Measurements from ENCODE around the gene JOSD1. TPM values are rescaled to one million over a fixed set of nuclear protein-coding genes. Genes with fewer than 3 reads are reported as not detected.

The JOSD1 gene
- total RNA-seq, 1 donor, result 86.1 TPM

DNA sequence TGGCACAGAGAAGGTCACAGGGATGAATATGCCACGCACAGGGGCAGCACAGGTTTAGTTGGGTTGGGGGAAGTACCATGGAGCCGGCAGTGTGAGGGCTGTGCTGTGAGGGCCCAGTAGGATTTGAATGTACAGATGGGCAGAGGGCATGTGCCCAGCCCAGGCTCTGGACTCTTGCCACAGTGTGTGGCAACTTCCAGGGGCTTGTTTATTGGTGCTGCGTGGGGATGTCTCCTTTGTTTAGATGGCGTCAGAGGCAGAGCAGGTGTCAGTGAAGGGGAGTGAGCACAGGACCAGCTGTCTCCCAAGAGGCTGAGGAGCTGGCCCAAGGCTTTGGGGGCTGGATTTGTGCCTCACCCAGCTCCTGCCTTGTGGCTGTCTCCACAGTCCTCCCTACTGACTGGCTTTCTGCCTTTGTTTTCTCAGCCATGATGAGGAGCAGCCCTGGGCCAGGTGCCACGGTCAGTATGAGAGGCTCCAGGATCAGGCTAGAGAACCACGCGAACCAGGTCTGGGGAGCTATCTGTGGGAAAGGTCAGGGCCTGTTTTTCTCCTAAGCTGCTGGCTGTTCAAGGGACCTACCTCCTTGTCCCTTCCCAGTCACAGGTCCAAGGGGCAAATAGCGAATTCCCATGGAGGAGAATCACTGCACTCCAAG is 33.1 kb upstream of the JOSD1 start:
- Histone ChIP-seq H2AFZ (ENCODE audit: low read length) (no peak overlapping the region), H3K27ac (ENCODE audit: low read depth, low read length) (peak overlapping the region; percentile 30), H3K9me3 (ENCODE audit: low read depth, low read length) (no peaks in the 10 kb centered on the region), H3K36me3 (ENCODE audit: insufficient read depth, low read length) (peaks cover 74% of the 10 kb centered on the region), H3K27me3 (ENCODE audit: insufficient read depth, low read length) (no peaks in the 10 kb centered on the region), H3K4me1 (ENCODE audit: insufficient read depth, low read length) (no peaks in the 10 kb centered on the region), H3K4me3 (ENCODE audit: insufficient read depth, low read length) (no peak overlapping the region), H4K20me1 (ENCODE audit: insufficient read depth, low read length) (peaks cover 3% of the 10 kb centered on the region), H3K79me2 (ENCODE audit: insufficient read depth, low read length) (no peaks in the 10 kb centered on the region), H3K4me2 (ENCODE audit: insufficient read depth, low read length) (no peak overlapping the region)
- TF ChIP-seq, protein P1, sequence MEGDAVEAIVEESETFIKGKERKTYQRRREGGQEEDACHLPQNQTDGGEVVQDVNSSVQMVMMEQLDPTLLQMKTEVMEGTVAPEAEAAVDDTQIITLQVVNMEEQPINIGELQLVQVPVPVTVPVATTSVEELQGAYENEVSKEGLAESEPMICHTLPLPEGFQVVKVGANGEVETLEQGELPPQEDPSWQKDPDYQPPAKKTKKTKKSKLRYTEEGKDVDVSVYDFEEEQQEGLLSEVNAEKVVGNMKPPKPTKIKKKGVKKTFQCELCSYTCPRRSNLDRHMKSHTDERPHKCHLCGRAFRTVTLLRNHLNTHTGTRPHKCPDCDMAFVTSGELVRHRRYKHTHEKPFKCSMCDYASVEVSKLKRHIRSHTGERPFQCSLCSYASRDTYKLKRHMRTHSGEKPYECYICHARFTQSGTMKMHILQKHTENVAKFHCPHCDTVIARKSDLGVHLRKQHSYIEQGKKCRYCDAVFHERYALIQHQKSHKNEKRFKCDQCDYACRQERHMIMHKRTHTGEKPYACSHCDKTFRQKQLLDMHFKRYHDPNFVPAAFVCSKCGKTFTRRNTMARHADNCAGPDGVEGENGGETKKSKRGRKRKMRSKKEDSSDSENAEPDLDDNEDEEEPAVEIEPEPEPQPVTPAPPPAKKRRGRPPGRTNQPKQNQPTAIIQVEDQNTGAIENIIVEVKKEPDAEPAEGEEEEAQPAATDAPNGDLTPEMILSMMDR (IDR thresholded peaks at IDR 0.05; ENCODE audit: extremely low read depth, low read depth, low read length), result no peak
- peak; percentile 87 for DNase-seq (ENCODE audit: insufficient read length, low spot score, missing footprints)

DNA sequence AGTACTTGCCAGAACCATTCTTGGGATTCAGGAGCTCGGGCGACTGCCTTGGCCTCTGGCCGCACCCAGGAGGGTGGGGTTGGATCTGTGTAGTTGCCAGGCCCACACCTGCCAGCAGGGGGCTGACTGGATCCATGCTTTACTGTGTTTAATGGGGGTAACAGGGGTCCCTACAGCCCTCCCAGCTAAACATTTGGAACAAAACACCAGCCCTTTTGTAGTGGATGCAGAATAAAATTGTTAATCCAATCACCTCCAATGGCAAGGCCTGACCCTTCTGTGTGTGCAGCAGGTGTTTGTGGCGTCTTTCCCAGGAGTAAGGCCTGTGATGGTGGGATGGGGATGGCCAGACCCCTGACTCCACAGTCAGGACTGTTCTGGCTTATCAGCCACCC is 32.6 kb upstream of the JOSD1 start:
- H3K27ac ChIP-seq (ENCODE audit: low read depth, low read length), result no peak overlapping the region

DNA sequence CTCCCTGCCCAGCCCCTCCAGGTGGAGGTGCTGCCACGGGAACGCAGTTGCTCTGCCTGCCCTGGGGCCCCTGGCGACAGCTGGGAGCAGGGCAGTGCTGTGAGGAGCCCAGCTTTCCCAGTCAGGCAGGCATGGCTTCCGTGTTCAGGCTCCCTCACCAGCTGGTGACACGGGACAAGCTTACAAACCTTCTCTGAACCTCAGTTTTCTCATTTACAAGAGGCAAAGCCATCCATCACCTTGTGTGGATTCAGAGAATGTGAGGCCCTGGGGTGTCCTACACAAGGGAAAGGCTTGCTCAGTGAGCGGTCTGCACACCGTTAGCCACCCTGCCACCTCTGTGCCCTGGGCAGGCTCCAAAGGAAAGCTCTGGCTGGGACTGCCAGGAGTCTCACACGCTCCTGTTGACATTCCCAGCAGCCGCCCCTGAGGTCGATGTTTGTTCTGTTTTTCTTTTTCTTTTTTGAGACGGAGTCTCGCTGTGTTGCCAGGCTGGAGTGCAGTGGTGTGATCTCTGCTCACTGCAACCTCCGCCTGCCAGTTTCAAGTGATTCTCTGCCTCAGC is 31.6 kb upstream of the JOSD1 start:
- Histone ChIP-seq H3K27ac (ENCODE audit: low read depth, low read length) (no peak overlapping the region), H3K4me1 (ENCODE audit: insufficient read depth, low read length) (no peaks in the 10 kb centered on the region), H3K36me3 (ENCODE audit: insufficient read depth, low read length) (peaks cover 77% of the 10 kb centered on the region), H3K4me3 (ENCODE audit: insufficient read depth, low read length) (no peak overlapping the region), H3K27me3 (ENCODE audit: insufficient read depth, low read length) (no peaks in the 10 kb centered on the region), H3K4me2 (ENCODE audit: insufficient read depth, low read length) (no peak overlapping the region), H4K20me1 (ENCODE audit: insufficient read depth, low read length) (peaks cover 3% of the 10 kb centered on the region), H3K79me2 (ENCODE audit: insufficient read depth, low read length) (no peaks in the 10 kb centered on the region), H3K9me3 (ENCODE audit: low read depth, low read length) (no peaks in the 10 kb centered on the region), H2AFZ (ENCODE audit: low read length) (no peak overlapping the region)
- TF ChIP-seq, protein P1 (IDR thresholded peaks at IDR 0.05; ENCODE audit: extremely low read depth, low read depth, low read length), result no peak
- peak; percentile 90 for DNase-seq (ENCODE audit: insufficient read length, low spot score, missing footprints)

More for the DNA sequence above, 32.6 kb upstream of the JOSD1 start:
- H3K4me1 ChIP-seq (ENCODE audit: insufficient read depth, low read length), result no peaks in the 10 kb centered on the region
- peak; percentile 91 for DNase-seq (ENCODE audit: insufficient read length, low spot score, missing footprints)
- H3K4me2 ChIP-seq (ENCODE audit: insufficient read depth, low read length), result no peak overlapping the region
- no peaks in the 10 kb centered on the region for H3K79me2 ChIP-seq (ENCODE audit: insufficient read depth, low read length)
- no peaks in the 10 kb centered on the region for H3K27me3 ChIP-seq (ENCODE audit: insufficient read depth, low read length)
- H2AFZ ChIP-seq (ENCODE audit: low read length), result no peak overlapping the region
- peaks cover 3% of the 10 kb centered on the region for H4K20me1 ChIP-seq (ENCODE audit: insufficient read depth, low read length)
- no peaks in the 10 kb centered on the region for H3K9me3 ChIP-seq (ENCODE audit: low read depth, low read length)
- no peak overlapping the region for H3K4me3 ChIP-seq (ENCODE audit: insufficient read depth, low read length)
- peaks cover 74% of the 10 kb centered on the region for H3K36me3 ChIP-seq (ENCODE audit: insufficient read depth, low read length)
- TF ChIP-seq, protein P1 (IDR thresholded peaks at IDR 0.05; ENCODE audit: extremely low read depth, low read depth, low read length), result peak; percentile 63

DNA sequence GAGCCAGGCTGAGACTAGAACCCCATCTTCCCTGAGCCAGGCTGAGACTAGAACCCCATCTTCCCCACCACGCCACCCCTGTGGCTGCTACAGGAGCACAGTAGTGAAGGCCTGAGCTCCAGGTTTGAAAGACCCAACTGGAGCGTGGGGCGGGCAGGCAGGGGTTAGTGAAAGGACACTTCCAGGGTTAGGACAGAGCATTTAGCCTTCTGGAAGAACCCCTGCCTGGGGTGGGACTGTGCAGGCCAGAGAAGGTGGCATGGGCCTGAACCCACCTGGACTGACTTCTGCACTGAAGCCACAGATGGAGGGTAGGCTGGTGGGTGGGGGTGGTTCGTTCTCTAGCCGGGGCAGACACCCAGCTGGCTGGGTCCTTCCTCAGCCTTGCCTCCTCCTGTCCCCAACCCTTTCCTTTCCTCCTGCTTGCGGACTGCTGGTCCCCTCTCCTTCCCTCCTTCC is 31.0 kb upstream of the JOSD1 start:
- TF ChIP-seq, protein P1 (IDR thresholded peaks at IDR 0.05; ENCODE audit: extremely low read depth, low read depth, low read length), result no peak
- H3K4me1 ChIP-seq (ENCODE audit: insufficient read depth, low read length), result no peaks in the 10 kb centered on the region
- peaks cover 3% of the 10 kb centered on the region for H4K20me1 ChIP-seq (ENCODE audit: insufficient read depth, low read length)
- peaks cover 77% of the 10 kb centered on the region for H3K36me3 ChIP-seq (ENCODE audit: insufficient read depth, low read length)
- H3K79me2 ChIP-seq (ENCODE audit: insufficient read depth, low read length), result no peaks in the 10 kb centered on the region
- H3K27ac ChIP-seq (ENCODE audit: low read depth, low read length), result no peak overlapping the region
- H3K4me3 ChIP-seq (ENCODE audit: insufficient read depth, low read length), result no peak overlapping the region
- no peaks in the 10 kb centered on the region for H3K27me3 ChIP-seq (ENCODE audit: insufficient read depth, low read length)
- no peak overlapping the region for H2AFZ ChIP-seq (ENCODE audit: low read length)
- no peaks in the 10 kb centered on the region for H3K9me3 ChIP-seq (ENCODE audit: low read depth, low read length)
- no peak overlapping the region for H3K4me2 ChIP-seq (ENCODE audit: insufficient read depth, low read length)
- no peak for DNase-seq (ENCODE audit: insufficient read length, low spot score, missing footprints)

Data from osteoblast (primary cell).